T-cell (primary cell): ENCODE results near the gene ESR1. TPM values are rescaled to one million over a fixed set of nuclear protein-coding genes. Genes with fewer than 3 reads are reported as not detected.
A peak's percentile ranks its signal among the peaks of the same experiment; 100 is the strongest.

ENCODE experiments used
- ATAC-seq, 4 experiments: fragments of 200-7000 bp in 3 of 4; fragments of 150-1000 bp in 1 of 4; cut with Tn5 transposase; replicated peaks in 1 of 4; 1 replicate in 3 of 4; 2 replicates in 1 of 4; pipeline ENCODE4 v1.10.0; 2021; ENCODE audit warnings: moderate library complexity in 3 of 4, mild to moderate bottlenecking in 2 of 4, moderate number of reproducible peaks in 1 of 4
- CTCF ChIA-PET, 2 donors: fragments of 300-600 bp; sonication (Branson Sonifier 250); formaldehyde crosslinking; loops; one replicate each; lab custom pipeline; 2022; ENCODE audit warnings: antibody characterized with exemption in 2 of 2; lab: Charles Lee
- POLR2A ChIA-PET, 2 donors: fragments of 300-600 bp; sonication (Branson Sonifier 250); formaldehyde crosslinking; loops; one replicate each; lab custom pipeline; 2022; ENCODE audit warnings: antibody characterized with exemption in 2 of 2; lab: Charles Lee
- DNase-seq, 35 experiments: peaks; one replicate each; pipeline versions ENCODE4 v3.0.0 to v3.0.0-alpha.2; 2013 to 2023
- H3K27ac ChIP-seq: one replicate; pipeline ENCODE4 v1.5.1; 2013; ENCODE audit warnings: low read length
- H3K27me3 ChIP-seq, 2 experiments: replicated peaks in 1 of 2; 1 replicate in 1 of 2; 2 replicates in 1 of 2; pipeline versions ENCODE4 v1.6.1 to v1.7.0; 2013; ENCODE audit warnings: low read length in 1 of 2, mixed read lengths in 1 of 2; ENCODE audit not compliant: control insufficient read depth in 2 of 2, insufficient read depth in 2 of 2; ENCODE audit errors: extremely low read depth in 1 of 2
- H3K36me3 ChIP-seq, 2 donors: 1 replicate in 1 of 2; 2 replicates in 1 of 2; pipeline versions ENCODE4 v1.6.1 to v1.7.0; 2013; ENCODE audit warnings: low read length in 1 of 2; ENCODE audit not compliant: control insufficient read depth in 2 of 2, insufficient read depth in 1 of 2; ENCODE audit errors: extremely low read depth in 1 of 2
- H3K4me1 ChIP-seq, 2 experiments: 1 replicate in 1 of 2; 2 replicates in 1 of 2; pipeline versions ENCODE4 v1.6.1 to v1.7.0; 2013; ENCODE audit warnings: low read length in 2 of 2, mixed read lengths in 1 of 2; ENCODE audit not compliant: insufficient read depth in 2 of 2, control insufficient read depth in 1 of 2; ENCODE audit errors: extremely low read depth in 1 of 2
- H3K4me3 ChIP-seq, 2 donors: 1 replicate in 1 of 2; 2 replicates in 1 of 2; pipeline versions ENCODE4 v1.5.1 to v1.7.0; 2013; ENCODE audit warnings: mild to moderate bottlenecking in 2 of 2, low read length in 1 of 2, moderate library complexity in 1 of 2; ENCODE audit not compliant: control insufficient read depth in 1 of 2; ENCODE audit errors: extremely low read depth in 1 of 2
- H3K9me3 ChIP-seq: 2 replicates; pipeline ENCODE4 v1.7.0; 2013
- H3K27ac Mint-ChIP-seq, 2 donors: one replicate each; pipeline ENCODE4 v1.8.0; 2020 to 2021; ENCODE audit warnings: mild to moderate bottlenecking in 2 of 2, mixed read lengths in 2 of 2
- H3K27me3 Mint-ChIP-seq, 2 donors: one replicate each; pipeline ENCODE4 v1.8.0; 2021 to 2022; ENCODE audit warnings: mixed read lengths in 2 of 2
- H3K36me3 Mint-ChIP-seq: one replicate; pipeline ENCODE4 v1.8.0; 2021; ENCODE audit warnings: mixed read lengths
- H3K4me1 Mint-ChIP-seq, 3 donors: one replicate each; pipeline ENCODE4 v1.8.0; 2020 to 2022; ENCODE audit warnings: mixed read lengths in 3 of 3, mild to moderate bottlenecking in 1 of 3
- H3K4me3 Mint-ChIP-seq, 3 donors: one replicate each; pipeline ENCODE4 v1.8.0; 2020 to 2022; ENCODE audit warnings: mild to moderate bottlenecking in 3 of 3, mixed read lengths in 3 of 3, moderate library complexity in 3 of 3
- H3K9me3 Mint-ChIP-seq, 3 donors: one replicate each; pipeline ENCODE4 v1.8.0; 2020 to 2022; ENCODE audit warnings: mixed read lengths in 3 of 3
- WGBS: methylation state at CpG from one replicate; pipeline ENCODE4 v1.1.5; 2013; ENCODE audit warnings: missing lambda C conversion rate; ENCODE audit not compliant: insufficient coverage; 5-methylcytosine and 5-hydroxymethylcytosine counted together
- total RNA-seq, 35 experiments: library from RNA in 6 of 35; stranded (reverse) in 6 of 35; fragments of 120-200 nt in 1 of 35; gene quantifications; one replicate each; pipeline versions ENCODE4 v1.2.1 to v1.2.4 and lab custom pipeline; 2013 to 2026

Gene ESR1
- total RNA-seq, 5 donors from 2014 or later (not counting 1 experiment from before 2014, with no cell fraction given): 1.5 to 7.3 (median 5.8) TPM

GRCh38 chr6:152170702-152171667, 363.5 kb downstream of the ESR1 start:
- Histone ChIP-seq H3K4me3 (peak overlapping the region in 1 of 2 donors; percentile 14), H3K27me3 (no peaks in the 10 kb centered on the region), H3K27ac (peak overlapping the region; percentile 85), H3K36me3 (peaks cover 10 to 76% of the 10 kb centered on the region in 2 donors), H3K9me3 (no peaks in the 10 kb centered on the region), H3K4me1 (peaks cover 0 to 21% of the 10 kb centered on the region in 2 experiments)
- peak; percentile 86 to 95 (median 88) for ATAC-seq
- CTCF ChIA-PET: interaction anchor here in 1 of 2 donors (0.5 to 1.8 kb wide), 3 partner anchors 15 to 106 kb away, joined by 3 to 17 read pairs (median 4); no protein-coding TSS in a partner anchor
- Mint-ChIP-seq H3K27me3 (no peaks in the 10 kb centered on the region), H3K27ac (peak overlapping the region; percentile 96), H3K4me3 (peak overlapping the region; percentile 64 to 72 (median 66)), H3K36me3 (peaks cover 66% of the 10 kb centered on the region), H3K4me1 (peaks cover 54 to 61% (median 61%) of the 10 kb centered on the region in 3 donors), H3K9me3 (peaks cover 0 to 3% (median 0%) of the 10 kb centered on the region in 3 donors)
- POLR2A ChIA-PET: interaction anchor here in 1 of 2 donors (1.5 kb wide), 1 partner anchor 14 kb away, joined by 13 read pairs; no protein-coding TSS in a partner anchor
- DNase-seq: peak in 29 of 35 experiments; percentile 13 to 76 (median 35)
- 25% methylated on average over 2 of the region's 13 CpGs for whole genome bisulfite sequencing

GRCh38 chr6:152173321-152173720, 365.8 kb downstream of the ESR1 start:
- H3K27ac ChIP-seq: no peak overlapping the region

GRCh38 chr6:152173957-152174356, 366.5 kb downstream of the ESR1 start:
- no peaks in the 10 kb centered on the region for H3K27me3 Mint-ChIP-seq
- peaks cover 0 to 3% (median 0%) of the 10 kb centered on the region in 3 donors for H3K9me3 Mint-ChIP-seq
- peaks cover 59% of the 10 kb centered on the region for H3K36me3 Mint-ChIP-seq
- ATAC-seq (no peak), DNase-seq (no peak)
- H3K4me1 ChIP-seq: peaks cover 0 to 21% of the 10 kb centered on the region in 2 experiments
- ChIA-PET CTCF (no interaction called here), POLR2A (interaction anchor here (0.6 to 1.5 kb wide), 3 partner anchors 11 to 60 kb away, joined by 3 to 13 read pairs (median 11); no protein-coding TSS in a partner anchor)
- no peaks in the 10 kb centered on the region for H3K27me3 ChIP-seq
- H3K36me3 ChIP-seq: peaks cover 9 to 75% of the 10 kb centered on the region in 2 donors
- peaks cover 54 to 62% (median 56%) of the 10 kb centered on the region in 3 donors for H3K4me1 Mint-ChIP-seq
- peak overlapping the region; percentile 78 to 82 for H3K27ac Mint-ChIP-seq
- H3K4me3 ChIP-seq: no peak overlapping the region
- H3K27ac ChIP-seq: peak overlapping the region; percentile 11
- no peak overlapping the region for H3K4me3 Mint-ChIP-seq
- WGBS: no CpG with 5 or more reads among the region's 2 CpGs
- no peaks in the 10 kb centered on the region for H3K9me3 ChIP-seq

More at GRCh38 chr6:152173321-152173720, 365.8 kb downstream of the ESR1 start:
- H3K9me3 ChIP-seq: no peaks in the 10 kb centered on the region
- Mint-ChIP-seq H3K4me3 (no peak overlapping the region), H3K9me3 (peaks cover 0 to 3% (median 0%) of the 10 kb centered on the region in 3 donors), H3K4me1 (peaks cover 55 to 61% (median 59%) of the 10 kb centered on the region in 3 donors), H3K27ac (peak overlapping the region; percentile 78 to 82), H3K27me3 (no peaks in the 10 kb centered on the region), H3K36me3 (peaks cover 62% of the 10 kb centered on the region)
- WGBS: 36% methylated on average over 2 of the region's 4 CpGs
- no peak for DNase-seq
- ChIA-PET POLR2A (interaction anchor here in 1 of 2 donors (1.5 kb wide), 1 partner anchor 11 kb away, joined by 11 read pairs; no protein-coding TSS in a partner anchor), CTCF (no interaction called here)
- peaks cover 0 to 21% of the 10 kb centered on the region in 2 experiments for H3K4me1 ChIP-seq
- peaks cover 9 to 75% of the 10 kb centered on the region in 2 donors for H3K36me3 ChIP-seq
- no peaks in the 10 kb centered on the region for H3K27me3 ChIP-seq
- H3K4me3 ChIP-seq: no peak overlapping the region
- ATAC-seq: no peak

GRCh38 chr6:152176268-152176667, 368.8 kb downstream of the ESR1 start:
- Mint-ChIP-seq H3K4me3 (no peak overlapping the region), H3K27me3 (no peaks in the 10 kb centered on the region), H3K9me3 (no peaks in the 10 kb centered on the region), H3K27ac (peak overlapping the region; percentile 68 to 77), H3K4me1 (peaks cover 56 to 61% (median 57%) of the 10 kb centered on the region in 3 donors), H3K36me3 (peaks cover 58% of the 10 kb centered on the region)
- POLR2A ChIA-PET: no interaction called here
- no peaks in the 10 kb centered on the region for H3K9me3 ChIP-seq
- peaks cover 9 to 74% of the 10 kb centered on the region in 2 donors for H3K36me3 ChIP-seq
- no peak overlapping the region for H3K4me3 ChIP-seq
- no peak for DNase-seq
- 97% methylated on average over 3 of the region's 4 CpGs for WGBS
- CTCF ChIA-PET: interaction anchor here (0.6 to 1.1 kb wide), 5 partner anchors 9 to 36 kb away, joined by 3 to 4 read pairs (median 3); no protein-coding TSS in a partner anchor
- ATAC-seq: no peak
- no peak overlapping the region for H3K27ac ChIP-seq
- no peaks in the 10 kb centered on the region for H3K27me3 ChIP-seq
- H3K4me1 ChIP-seq: peaks cover 0 to 13% of the 10 kb centered on the region in 2 experiments
